ENCODE data around the gene TMCO4.

The TMCO4 gene

DNA sequence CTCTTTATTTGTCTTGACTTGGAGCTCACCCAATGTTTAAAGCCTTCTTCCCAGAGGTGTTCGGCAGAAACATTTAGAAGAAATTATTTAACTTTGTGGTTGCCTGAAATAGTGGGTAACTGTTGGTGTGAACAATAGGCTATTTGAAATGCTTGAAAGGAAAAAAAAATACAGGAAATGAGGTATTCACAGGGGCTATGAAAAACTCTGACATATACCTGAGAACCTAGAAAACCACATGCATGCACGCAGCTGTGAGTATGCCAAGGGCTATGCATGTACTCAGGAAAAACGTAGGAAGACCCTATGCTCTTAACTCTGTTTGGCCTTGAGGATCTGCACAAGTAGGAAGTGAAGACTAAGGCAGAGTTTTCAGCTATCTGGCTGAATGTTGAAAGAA, 31.7 kb upstream of the TMCO4 start:
- Histone ChIP-seq H3K4me1 (ENCODE audit: low read depth, poor library complexity, severe bottlenecking) (no peaks in the 10 kb centered on the region), H3K27me3 (ENCODE audit: insufficient read depth, low read depth) (no peaks in the 10 kb centered on the region), H3K9ac (no peak overlapping the region), H3K4me2 (no peak overlapping the region), H3K27ac (no peak overlapping the region), H3K4me3 (IDR thresholded peaks at IDR 0.05; ENCODE audit: insufficient read depth, low read depth, low read length) (no peak overlapping the region), H3K79me2 (ENCODE audit: insufficient read depth, low read depth) (no peaks in the 10 kb centered on the region), H2AFZ (ENCODE audit: low read depth) (no peak overlapping the region), H4K20me1 (ENCODE audit: insufficient read depth) (no peaks in the 10 kb centered on the region), H3K36me3 (ENCODE audit: insufficient read depth) (no peaks in the 10 kb centered on the region)
- TF ChIP-seq, protein P1, sequence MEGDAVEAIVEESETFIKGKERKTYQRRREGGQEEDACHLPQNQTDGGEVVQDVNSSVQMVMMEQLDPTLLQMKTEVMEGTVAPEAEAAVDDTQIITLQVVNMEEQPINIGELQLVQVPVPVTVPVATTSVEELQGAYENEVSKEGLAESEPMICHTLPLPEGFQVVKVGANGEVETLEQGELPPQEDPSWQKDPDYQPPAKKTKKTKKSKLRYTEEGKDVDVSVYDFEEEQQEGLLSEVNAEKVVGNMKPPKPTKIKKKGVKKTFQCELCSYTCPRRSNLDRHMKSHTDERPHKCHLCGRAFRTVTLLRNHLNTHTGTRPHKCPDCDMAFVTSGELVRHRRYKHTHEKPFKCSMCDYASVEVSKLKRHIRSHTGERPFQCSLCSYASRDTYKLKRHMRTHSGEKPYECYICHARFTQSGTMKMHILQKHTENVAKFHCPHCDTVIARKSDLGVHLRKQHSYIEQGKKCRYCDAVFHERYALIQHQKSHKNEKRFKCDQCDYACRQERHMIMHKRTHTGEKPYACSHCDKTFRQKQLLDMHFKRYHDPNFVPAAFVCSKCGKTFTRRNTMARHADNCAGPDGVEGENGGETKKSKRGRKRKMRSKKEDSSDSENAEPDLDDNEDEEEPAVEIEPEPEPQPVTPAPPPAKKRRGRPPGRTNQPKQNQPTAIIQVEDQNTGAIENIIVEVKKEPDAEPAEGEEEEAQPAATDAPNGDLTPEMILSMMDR (conservative IDR thresholded peaks at IDR 0.05; ENCODE audit: low read depth, low read length), result no peak

DNA sequence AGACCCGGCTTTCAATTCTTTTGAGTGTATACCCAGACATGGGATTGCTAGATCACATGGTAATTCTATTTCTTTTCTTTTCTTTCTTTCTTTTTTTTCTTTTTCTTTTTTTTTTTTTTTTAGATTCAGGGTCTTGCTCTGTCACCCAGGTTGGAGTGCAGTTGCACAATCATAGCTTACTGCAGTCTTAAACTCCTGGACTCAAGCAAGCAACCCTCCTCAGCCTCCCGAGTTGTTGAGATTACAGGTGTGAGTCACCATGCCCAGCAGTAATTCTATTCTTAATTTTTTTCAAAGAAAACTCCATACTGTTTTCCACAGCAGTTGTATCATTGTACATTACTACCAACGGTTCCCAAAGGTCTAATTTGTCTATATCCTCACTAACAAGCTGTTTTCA, 28.8 kb upstream of the TMCO4 start:
- H3K27me3 ChIP-seq (ENCODE audit: insufficient read depth, low read depth), result no peaks in the 10 kb centered on the region
- no peak overlapping the region for H3K9ac ChIP-seq
- no peak overlapping the region for H3K4me2 ChIP-seq
- no peak overlapping the region for H3K27ac ChIP-seq
- no peaks in the 10 kb centered on the region for H4K20me1 ChIP-seq (ENCODE audit: insufficient read depth)
- H3K4me3 ChIP-seq (IDR thresholded peaks at IDR 0.05; ENCODE audit: insufficient read depth, low read depth, low read length), result no peak overlapping the region
- no peaks in the 10 kb centered on the region for H3K4me1 ChIP-seq (ENCODE audit: low read depth, poor library complexity, severe bottlenecking)
- no peaks in the 10 kb centered on the region for H3K79me2 ChIP-seq (ENCODE audit: insufficient read depth, low read depth)
- TF ChIP-seq, protein P1 (conservative IDR thresholded peaks at IDR 0.05; ENCODE audit: low read depth, low read length), result no peak
- H2AFZ ChIP-seq (ENCODE audit: low read depth), result no peak overlapping the region
- no peaks in the 10 kb centered on the region for H3K36me3 ChIP-seq (ENCODE audit: insufficient read depth)

DNA sequence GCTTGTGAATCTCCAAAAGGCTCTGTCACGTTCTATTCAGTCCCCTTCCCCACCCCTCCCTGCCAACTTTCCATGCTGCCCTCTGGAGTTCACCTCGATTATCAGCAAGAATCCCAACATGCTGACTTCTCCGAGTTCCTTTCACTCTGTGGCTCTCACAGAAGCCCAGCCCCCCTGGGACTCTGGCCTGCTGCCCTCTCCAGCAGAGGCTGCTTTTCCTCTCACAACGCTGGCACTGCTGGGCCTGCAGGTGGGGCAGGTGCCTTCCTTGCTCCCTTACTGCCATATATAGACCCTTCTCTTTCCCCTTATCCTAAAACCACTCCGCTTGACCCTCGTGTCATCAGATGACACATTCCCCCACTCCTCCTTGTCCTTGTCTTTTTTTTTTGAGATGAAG, 25.6 kb upstream of the TMCO4 start:
- H3K9ac ChIP-seq, result no peak overlapping the region
- no peaks in the 10 kb centered on the region for H3K4me1 ChIP-seq (ENCODE audit: low read depth, poor library complexity, severe bottlenecking)
- no peaks in the 10 kb centered on the region for H4K20me1 ChIP-seq (ENCODE audit: insufficient read depth)
- no peak overlapping the region for H3K27ac ChIP-seq
- no peaks in the 10 kb centered on the region for H3K36me3 ChIP-seq (ENCODE audit: insufficient read depth)
- TF ChIP-seq, protein P1 (conservative IDR thresholded peaks at IDR 0.05; ENCODE audit: low read depth, low read length), result no peak
- no peak overlapping the region for H3K4me2 ChIP-seq
- no peak overlapping the region for H3K4me3 ChIP-seq (IDR thresholded peaks at IDR 0.05; ENCODE audit: insufficient read depth, low read depth, low read length)
- no peaks in the 10 kb centered on the region for H3K79me2 ChIP-seq (ENCODE audit: insufficient read depth, low read depth)
- H3K27me3 ChIP-seq (ENCODE audit: insufficient read depth, low read depth), result no peaks in the 10 kb centered on the region
- H2AFZ ChIP-seq (ENCODE audit: low read depth), result no peak overlapping the region

DNA sequence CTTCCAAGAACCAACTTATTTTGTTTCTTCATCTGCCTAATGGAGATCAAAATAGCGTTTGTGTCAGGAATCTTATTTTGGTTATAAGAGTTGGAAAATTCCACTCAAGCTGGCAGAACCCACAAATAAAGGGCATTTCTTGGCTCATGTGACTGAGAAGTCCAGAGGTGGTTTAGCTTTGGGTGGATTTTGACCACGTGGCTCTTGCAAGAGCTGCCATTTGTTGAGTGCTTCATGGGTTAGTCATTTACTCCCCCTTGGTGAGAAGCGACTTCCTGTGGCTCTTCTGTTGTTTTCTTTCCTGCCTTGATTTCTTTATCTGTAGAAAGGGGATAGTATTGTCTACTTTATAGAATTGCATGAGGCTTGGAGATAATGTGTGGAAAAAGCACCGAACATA, 24.8 kb upstream of the TMCO4 start:
- TF ChIP-seq, protein P1 (conservative IDR thresholded peaks at IDR 0.05; ENCODE audit: low read depth, low read length), result no peak
- no peaks in the 10 kb centered on the region for H3K4me1 ChIP-seq (ENCODE audit: low read depth, poor library complexity, severe bottlenecking)
- H3K36me3 ChIP-seq (ENCODE audit: insufficient read depth), result no peaks in the 10 kb centered on the region
- H2AFZ ChIP-seq (ENCODE audit: low read depth), result no peak overlapping the region
- H3K9ac ChIP-seq, result no peak overlapping the region
- no peak overlapping the region for H3K4me2 ChIP-seq
- no peak overlapping the region for H3K27ac ChIP-seq
- H4K20me1 ChIP-seq (ENCODE audit: insufficient read depth), result no peaks in the 10 kb centered on the region
- H3K27me3 ChIP-seq (ENCODE audit: insufficient read depth, low read depth), result no peaks in the 10 kb centered on the region
- no peaks in the 10 kb centered on the region for H3K79me2 ChIP-seq (ENCODE audit: insufficient read depth, low read depth)
- H3K4me3 ChIP-seq (IDR thresholded peaks at IDR 0.05; ENCODE audit: insufficient read depth, low read depth, low read length), result no peak overlapping the region

DNA sequence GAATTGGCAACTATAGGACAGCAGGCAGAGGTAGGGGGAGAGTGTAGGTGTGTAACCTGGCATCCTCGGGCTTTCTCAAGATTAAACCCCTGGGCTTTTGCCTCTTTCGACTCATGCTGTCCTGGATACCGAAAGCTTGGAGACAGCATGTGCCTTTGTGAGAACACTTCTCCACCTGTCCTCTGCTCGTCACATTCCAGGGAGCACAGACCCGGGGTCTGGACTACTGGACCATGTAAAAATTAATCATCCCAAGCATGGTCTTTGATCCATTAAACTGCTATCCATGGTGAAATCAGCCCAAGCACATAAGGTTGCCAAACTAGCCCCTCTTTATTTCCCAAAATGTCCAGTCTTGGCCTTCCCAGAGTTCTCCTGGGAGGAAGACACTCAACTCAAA, 24.3 kb upstream of the TMCO4 start:
- no peaks in the 10 kb centered on the region for H3K79me2 ChIP-seq (ENCODE audit: insufficient read depth, low read depth)
- H3K4me3 ChIP-seq (IDR thresholded peaks at IDR 0.05; ENCODE audit: insufficient read depth, low read depth, low read length), result no peak overlapping the region
- TF ChIP-seq, protein P1 (conservative IDR thresholded peaks at IDR 0.05; ENCODE audit: low read depth, low read length), result no peak

More for the DNA sequence above, 24.3 kb upstream of the TMCO4 start:
- Histone ChIP-seq H3K27me3 (ENCODE audit: insufficient read depth, low read depth) (no peaks in the 10 kb centered on the region), H3K36me3 (ENCODE audit: insufficient read depth) (no peaks in the 10 kb centered on the region), H4K20me1 (ENCODE audit: insufficient read depth) (no peaks in the 10 kb centered on the region), H3K27ac (no peak overlapping the region), H3K9ac (no peak overlapping the region), H3K4me1 (ENCODE audit: low read depth, poor library complexity, severe bottlenecking) (no peaks in the 10 kb centered on the region), H3K4me2 (no peak overlapping the region), H2AFZ (ENCODE audit: low read depth) (no peak overlapping the region)
